NCI-H2171 treated with DMSO at 0.1 percent for 48 hours (cell line): ENCODE measurements around the gene MED28.
"Not testable (repeated sequence)": the region's sequence is repeated elsewhere in the genome, so short reads cannot be mapped to it uniquely, and the experiment has no call there.

Experiments used
- DNase-seq: peaks from one replicate; lab custom pipeline; 2025; lab: John Stamatoyannopoulos, UW

The MED28 gene

DNA sequence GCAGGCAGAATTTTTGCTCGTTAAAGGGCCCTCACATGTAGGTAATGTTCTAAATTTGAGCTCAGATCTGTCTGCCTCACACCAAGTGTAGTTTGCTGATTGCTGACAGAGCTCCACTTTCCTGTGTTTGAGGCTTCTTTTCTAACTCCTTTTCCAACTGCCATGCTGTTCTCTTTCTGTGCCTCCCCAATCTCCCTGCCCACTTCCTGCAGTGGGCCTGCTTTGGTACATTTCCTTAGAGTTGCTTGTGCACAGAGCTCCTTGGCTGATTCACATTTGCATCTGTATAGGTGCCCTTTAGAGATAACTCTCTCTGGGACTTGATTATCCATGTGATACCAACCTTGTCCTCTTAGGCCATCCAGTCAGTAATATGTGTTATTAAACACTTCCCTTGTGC, 4.5 kb downstream of the MED28 start:
- no peak for DNase-seq

GRCh38 chr4:17619416-17620105, 5.1 kb downstream of the MED28 start:
- DNase-seq = no peak

GRCh38 chr4:17623451-17624001, 9.1 kb downstream of the MED28 start:
- DNase-seq = no peak

DNA sequence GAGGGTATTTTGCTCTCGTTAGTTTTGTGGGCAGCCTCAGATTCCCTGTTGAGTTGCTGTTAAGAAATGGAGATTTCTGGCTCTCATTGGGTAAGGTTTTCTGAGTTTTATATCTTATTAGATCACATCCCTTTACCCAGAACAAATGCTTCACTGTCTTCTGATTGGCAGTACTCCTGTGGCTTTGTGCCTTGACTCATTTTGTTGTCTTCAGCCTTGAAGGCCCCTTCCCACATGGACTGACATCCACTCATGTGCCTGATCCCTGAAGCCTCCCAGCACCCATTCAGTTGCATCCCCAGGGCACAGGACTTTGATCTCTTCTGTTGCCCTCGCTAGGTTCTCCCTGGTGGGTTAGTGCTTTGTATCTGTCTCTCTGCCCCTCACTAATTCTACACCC, 10.4 kb downstream of the MED28 start:
- no peak for DNase-seq

- DNase-seq = no peak
Observed at GRCh38 chr4:17630228-17630627, 15.8 kb downstream of the MED28 start.

- DNase-seq = no peak
Observed at GRCh38 chr4:17633600-17633999, 19.2 kb downstream of the MED28 start.

- DNase-seq = no peak
Observed at GRCh38 chr4:17635056-17635455, 20.6 kb downstream of the MED28 start.

DNA sequence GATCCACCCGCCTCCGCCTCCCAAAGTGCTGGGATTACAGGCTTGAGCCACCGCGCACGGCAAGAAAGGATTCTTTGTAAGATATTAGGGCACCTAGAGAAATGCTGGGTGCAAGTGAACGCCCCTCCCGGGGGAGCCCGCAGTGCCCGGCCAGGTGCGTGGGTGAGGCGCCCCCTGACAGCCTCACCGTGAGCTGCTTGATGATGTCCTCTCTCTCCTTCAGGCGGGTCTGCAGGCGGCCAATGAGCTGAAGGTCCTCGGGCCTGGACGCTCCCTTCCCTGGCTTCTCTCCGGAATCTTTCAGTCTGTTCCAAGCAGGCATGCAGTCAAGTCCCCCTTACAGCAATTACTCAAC, 21.9 kb downstream of the MED28 start:
- no peak for DNase-seq

GRCh38 chr4:17636696-17637622, 22.5 kb downstream of the MED28 start:
- peak; percentile 52 for DNase-seq

DNA sequence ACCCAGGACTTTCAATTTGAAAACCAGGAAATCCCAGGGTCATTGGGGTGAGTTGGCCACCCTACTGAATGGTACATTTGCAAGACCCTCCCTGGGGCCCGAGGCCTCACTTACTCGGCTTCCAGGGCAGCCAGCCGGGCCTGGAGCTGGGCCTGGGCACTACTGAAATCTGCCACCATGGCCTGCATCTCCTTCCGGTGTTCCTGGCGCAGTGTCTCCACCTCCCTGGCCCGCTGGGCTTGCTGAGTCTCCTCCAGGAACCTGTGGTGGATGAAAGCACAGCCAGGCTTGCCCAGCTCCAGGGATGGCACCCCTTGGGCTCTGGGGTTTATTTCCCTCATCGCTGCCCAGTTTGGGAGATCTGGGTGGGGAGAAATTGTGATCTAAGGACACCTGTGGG, 24.7 kb downstream of the MED28 start:
- DNase-seq = no peak

GRCh38 chr4:17642398-17642783, 27.9 kb downstream of the MED28 start:
- DNase-seq = no peak

- DNase-seq = no peak
Observed at GRCh38 chr4:17646693-17647092, 32.3 kb downstream of the MED28 start.

- no peak for DNase-seq
Observed at GRCh38 chr4:17647176-17647806, 32.9 kb downstream of the MED28 start.

DNA sequence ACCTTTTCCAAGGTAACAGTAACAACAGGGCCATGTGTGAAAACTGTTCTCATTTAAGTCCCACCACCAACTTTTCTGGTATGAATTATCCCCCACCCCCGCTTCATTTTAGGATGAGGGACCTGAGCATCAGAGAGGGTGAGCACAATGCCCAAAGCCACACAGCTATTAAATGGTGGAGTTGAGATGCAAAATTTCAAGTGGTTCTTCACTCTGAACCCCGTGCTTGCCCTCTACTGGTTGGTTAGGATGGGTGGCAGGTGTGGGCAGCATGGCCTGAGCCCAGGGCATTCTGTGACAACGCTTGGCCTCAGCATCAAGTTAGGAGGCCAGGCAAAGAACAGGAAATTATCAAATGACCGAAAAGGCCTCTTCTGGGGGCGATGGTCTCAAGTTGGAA, 33.5 kb downstream of the MED28 start:
- DNase-seq = no peak

DNA sequence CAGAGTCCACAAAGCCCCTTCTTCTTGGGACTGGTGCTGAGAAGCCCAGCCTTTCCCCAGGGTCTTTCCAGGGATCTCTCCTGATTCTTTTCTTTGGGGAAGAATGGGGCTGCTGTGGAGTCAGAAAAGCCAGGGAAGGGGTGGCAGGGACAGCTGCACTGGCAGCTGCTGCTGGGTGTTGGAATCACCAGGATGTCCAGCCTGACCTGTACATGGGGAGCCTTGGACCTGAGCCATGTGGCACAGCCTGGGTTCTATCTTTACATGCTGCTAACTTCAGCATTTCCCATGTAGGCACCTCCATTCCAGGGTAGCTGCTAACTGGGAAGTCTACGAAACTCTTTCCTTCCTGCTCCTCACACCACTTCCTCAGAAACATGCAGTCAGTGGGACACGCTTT, 36.0 kb downstream of the MED28 start:
- DNase-seq = no peak

GRCh38 chr4:17654701-17655100, 40.3 kb downstream of the MED28 start:
- DNase-seq = peak; percentile 11

GRCh38 chr4:17657090-17657489, 42.6 kb downstream of the MED28 start:
- no peak for DNase-seq

- no peak for DNase-seq
Observed at GRCh38 chr4:17657849-17658248, 43.4 kb downstream of the MED28 start.

DNA sequence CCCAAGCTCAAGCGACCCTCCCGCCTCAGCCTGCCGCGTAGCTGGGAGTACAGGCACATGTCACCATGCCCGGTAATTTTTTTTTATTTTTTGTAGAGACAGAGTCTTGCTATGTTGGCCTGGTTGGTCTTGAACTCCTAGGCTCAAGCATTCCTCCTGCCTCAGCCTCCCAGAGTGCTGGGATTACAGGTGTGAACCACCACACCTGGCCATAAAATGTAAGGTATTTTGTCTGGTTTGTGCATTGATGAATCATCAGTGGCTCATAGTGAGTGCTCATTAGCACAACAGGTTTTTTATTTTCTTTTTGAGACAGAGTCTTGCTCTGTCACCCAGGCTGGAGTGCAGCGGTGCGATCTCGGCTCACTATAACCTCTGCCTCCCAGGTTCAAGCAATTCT, 44.8 kb downstream of the MED28 start:
- DNase-seq = not testable (repeated sequence)

- DNase-seq = no peak
Observed at GRCh38 chr4:17662694-17663093, 48.3 kb downstream of the MED28 start.

- no peak for DNase-seq
Observed at GRCh38 chr4:17664755-17665154, 50.3 kb downstream of the MED28 start.

DNA sequence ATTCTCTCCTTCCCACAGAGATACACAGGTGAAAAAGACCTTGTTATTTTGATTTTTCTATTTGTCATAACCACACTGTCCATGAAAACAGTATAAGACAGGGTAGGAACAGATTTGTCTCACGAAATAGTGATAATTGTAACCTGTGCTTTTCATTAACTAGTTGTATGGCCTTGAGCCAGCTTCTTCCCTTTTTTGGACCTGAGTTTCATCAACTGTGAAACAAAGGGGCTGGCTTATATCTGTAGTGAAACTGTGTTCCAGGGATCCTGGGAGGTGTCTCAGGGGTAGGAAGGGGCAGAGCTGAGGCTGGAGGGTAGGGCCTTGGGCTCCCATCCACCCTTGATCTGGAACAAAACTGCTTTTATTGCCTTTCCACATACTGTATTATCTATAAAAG, 50.9 kb downstream of the MED28 start:
- DNase-seq = no peak

DNA sequence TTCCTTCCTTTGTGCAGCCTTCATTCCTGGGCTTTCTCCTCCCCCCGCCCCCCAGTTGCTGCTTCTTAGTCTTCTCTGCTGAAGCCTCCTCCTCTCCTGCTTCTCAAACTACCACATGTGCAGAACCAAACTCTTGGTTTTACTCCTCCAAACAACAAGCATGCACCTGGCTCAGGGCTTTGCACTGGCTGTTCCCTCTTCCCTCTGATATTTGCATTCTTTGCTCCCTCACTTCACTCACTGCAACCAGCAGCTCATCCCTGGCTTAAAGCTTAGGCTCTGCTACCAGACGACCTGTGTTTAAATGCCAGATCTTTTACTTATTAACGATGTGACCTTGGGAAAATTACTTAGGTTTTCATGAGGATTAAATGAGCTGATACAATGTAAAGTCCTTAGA, 51.4 kb downstream of the MED28 start:
- DNase-seq = no peak
